GM12872 (cell line): ENCODE data around the gene MCM3AP.

Experiments
- TF ChIP-seq, protein P1 (sequence below): IDR thresholded peaks from 3 replicates; pipeline ENCODE4 v1.5.1; 2011; ENCODE audit warnings: low read depth, mild to moderate bottlenecking, low read length, moderate library complexity; ENCODE audit not compliant: insufficient read depth

Gene MCM3AP

DNA sequence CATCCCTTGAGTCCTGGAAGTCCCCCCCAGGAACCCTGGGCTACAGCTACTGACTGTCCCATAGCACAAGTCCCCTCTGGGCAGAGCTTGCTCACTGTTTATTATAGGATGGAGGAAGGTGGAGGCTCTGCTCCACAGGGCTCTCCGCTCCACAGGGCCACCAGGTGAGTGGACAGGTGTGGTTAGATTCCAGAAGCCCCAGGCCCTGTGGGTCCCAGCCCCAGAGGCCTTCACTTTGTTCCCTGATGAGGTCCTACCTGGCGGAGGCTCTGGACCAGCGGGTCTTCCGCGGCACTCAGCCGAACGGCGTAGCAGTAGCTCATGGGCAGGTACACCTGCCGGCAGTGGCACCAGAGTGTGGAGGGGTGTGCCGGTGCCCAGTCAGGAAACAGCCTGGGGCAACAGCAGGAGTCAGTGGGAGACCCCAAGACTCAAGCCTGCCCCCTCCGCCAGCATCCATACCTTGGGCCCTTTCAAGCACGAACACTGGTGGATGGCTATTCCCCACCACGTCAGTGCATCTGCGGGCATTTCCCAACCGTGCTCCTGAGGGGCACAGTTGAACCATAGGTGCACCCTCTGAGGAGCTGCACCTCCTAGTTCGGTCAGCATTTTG, 69.2 kb downstream of the MCM3AP start:
- TF ChIP-seq, protein P1, sequence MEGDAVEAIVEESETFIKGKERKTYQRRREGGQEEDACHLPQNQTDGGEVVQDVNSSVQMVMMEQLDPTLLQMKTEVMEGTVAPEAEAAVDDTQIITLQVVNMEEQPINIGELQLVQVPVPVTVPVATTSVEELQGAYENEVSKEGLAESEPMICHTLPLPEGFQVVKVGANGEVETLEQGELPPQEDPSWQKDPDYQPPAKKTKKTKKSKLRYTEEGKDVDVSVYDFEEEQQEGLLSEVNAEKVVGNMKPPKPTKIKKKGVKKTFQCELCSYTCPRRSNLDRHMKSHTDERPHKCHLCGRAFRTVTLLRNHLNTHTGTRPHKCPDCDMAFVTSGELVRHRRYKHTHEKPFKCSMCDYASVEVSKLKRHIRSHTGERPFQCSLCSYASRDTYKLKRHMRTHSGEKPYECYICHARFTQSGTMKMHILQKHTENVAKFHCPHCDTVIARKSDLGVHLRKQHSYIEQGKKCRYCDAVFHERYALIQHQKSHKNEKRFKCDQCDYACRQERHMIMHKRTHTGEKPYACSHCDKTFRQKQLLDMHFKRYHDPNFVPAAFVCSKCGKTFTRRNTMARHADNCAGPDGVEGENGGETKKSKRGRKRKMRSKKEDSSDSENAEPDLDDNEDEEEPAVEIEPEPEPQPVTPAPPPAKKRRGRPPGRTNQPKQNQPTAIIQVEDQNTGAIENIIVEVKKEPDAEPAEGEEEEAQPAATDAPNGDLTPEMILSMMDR, result no peak

DNA sequence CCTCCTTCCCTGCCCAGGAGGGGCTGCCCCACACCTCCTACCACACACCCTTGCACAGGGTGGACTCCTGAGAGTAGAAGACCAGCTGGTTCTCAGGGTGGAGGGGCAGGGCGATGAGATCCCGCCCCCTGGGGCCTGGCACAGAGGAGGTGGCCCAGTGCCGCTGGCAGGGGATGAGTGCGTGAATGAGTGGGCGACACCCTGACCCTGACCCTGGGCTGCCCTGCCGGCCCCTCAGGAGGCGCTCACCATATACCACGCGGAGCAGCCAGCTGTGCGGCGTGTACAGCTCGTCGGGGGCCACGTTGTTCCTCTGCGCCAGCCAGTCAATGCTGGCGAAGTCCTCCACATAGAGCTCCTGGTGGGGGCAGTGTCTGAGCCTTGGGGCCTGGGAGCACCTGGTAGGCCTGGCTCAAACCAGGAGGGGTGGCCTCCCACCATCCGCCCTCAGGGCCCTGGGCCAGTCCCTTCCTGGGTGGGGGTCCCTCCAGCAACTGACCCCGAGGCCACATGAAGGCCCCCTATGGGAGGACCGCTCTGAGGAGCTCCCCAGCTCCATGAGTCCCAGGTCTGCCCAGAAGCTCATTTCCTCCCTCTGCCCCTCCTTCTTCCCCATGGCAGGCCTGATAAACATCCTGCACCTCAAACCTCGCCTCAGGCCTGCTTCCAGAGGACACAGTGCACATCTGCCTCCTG, 69.8 kb downstream of the MCM3AP start:
- TF ChIP-seq, protein P1, result no peak

DNA sequence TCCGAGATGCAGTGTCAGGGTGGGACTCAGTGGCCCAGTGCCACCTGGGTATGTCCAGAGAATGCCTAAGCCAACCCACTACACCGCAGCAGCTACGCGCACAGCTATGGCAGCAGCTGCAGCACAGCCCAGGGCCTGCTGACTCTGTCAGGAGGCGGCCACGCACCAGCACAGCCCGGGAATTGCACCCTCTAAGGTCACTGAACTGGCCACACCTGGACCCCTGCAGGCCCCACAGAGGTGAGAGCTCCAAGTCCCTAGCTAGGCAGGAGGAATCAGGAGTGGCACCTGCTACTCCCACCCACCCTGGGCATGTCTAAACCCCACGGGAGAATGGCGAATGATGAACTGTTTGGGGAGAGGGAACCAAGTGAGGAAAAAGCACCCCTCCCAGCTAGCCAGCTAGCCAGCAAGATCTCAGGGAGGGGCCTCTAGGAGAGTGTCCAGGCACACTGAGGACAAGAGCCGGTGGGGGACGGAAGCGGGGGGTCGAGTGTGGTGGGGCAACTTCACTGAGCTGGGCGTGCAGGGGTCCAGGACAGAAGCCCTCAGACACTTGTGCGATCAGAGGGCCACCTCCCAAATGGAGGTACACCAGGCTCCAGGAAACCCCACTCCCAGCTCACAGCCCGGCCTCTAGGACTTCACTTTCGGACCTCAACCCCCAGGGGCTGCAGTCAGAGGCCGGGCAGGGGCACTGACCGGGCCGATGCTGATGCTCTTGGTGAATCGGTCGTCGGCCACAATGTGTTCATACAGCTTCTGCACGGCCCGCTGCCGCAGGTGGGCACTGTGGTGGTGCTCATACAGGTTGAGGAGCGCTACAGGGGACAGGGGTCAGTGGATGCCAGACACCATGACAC, 70.7 kb downstream of the MCM3AP start:
- TF ChIP-seq, protein P1, result no peak

DNA sequence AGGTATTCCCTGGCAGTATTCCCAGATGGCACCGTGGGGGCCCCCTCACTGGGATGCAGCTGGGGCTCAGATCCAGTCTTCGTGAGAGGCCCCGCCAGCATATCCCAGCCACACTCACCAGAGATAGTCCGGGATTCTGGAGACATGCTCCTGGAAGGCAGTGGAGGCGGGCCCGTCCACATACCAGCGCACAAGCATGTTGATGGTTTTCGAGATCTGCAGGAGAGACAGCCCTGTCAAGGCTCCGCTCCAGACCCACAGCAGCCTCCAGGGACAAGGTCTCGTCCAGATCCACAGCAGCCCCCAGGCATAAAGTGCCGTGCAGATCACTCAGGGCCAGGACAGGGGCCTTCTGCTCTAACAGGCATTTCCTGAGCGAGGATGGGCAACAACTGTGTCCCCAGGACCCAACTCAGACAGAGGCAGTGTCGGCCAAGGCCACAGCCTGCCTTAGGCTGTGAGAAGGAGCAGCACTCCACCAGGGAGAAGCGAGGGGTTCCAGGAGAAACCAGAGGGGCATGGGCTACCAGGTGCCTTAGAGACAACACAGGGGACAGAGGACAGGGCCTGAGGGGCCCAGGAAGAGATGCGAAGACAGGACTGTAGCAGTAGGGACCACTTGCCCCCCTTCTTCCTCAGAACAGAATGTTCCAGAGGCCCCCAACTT, 71.7 kb downstream of the MCM3AP start:
- TF ChIP-seq, protein P1, result no peak

DNA sequence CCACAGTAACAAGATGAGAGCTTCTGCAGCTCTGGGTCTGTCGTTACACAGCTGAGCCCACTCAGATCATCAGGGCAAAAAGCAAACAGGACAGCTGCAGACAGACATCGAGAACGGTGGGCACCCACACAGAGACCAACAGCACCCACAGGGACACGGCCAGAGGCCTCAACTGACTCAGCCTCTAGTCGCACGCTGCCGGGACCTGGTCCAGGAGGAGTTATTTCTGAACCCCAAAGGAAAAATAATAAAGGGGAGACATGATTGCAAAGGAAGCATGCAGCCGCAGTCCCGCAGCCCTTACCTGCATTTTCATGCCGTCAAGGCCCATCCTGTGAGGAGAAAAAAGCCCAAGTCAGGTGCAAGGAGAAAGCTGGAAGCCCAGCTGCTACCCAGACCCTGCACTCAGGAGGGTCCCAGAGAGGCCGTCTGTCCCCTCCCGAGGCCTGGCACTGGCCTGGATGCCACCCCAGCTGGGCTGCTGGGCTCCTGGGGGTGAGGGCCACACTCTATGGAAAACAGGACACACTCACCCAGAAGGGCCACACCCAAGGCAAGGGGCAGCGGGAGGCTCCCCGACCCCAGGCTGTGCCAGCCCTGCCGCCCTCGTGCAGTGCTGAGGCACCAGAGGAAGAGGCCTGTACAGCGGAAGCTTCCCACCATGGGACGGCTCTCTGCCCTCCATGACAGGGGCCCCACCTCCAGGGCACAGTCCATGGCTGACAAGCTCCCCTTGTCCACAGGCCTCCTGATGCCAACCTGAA, 72.5 kb downstream of the MCM3AP start:
- TF ChIP-seq, protein P1, result no peak

DNA sequence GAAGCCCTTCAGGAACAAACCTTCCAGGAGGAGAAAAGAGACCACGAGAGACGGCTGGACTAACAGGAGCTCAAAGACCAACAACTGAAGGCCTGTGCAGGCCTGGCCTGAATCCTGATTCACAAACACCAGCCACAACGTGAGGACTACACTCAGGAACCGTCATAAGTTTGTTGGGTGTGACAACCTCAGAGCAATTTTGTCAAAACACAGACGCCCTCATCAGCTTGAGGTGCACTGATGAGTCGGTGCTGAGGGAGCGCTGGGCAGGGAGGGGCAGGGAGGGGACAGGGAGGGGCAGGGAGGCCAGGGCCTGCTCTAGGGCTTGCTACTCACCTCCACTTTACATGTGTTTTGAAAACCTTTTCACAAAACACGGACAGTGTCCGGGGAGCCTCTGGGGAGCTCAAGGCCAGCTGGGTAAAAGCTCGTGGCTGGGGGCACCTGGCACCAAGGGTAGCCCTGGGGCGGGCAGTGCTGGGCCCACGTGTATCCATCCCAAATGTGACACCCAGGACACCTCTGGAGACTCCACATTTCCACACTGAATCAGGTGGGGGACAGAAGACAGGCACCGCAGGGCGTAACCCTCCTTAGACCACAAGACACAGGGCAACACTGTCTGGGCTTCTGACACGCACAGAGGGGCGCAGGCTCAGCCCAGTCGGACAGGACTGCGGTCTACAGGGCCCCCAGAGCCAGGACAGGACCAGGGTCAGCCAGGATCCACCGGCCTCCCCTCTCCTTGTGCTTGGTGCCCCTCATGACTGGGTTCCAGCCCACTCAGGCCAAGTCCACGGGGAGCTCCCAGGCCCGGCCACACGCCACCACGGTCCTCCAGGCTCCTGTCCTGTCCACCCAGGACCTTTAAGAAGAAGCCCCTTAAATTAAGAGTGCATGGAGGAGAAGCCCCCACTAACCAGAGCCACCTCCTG, 73.4 kb downstream of the MCM3AP start:
- TF ChIP-seq, protein P1, result no peak
